Skeletal muscle tissue (tissue), 4 donors: Measurements from ENCODE around the gene APEH. TPM values are rescaled to one million over a fixed set of nuclear protein-coding genes. Genes with fewer than 3 reads are reported as not detected.
A peak's percentile ranks its signal among the peaks of the same experiment; 100 is the strongest.

ENCODE experiments used
- H3K27ac ChIP-seq: one replicate; pipeline ENCODE4 v1.7.0; 2013; ENCODE audit warnings: mild to moderate bottlenecking, low read depth, low read length, inconsistent platforms
- H3K27me3 ChIP-seq, 3 donors: one replicate each; pipeline ENCODE4 v1.7.0; 2013; ENCODE audit warnings: low read length in 3 of 3; ENCODE audit not compliant: control insufficient read depth in 3 of 3, insufficient read depth in 3 of 3
- H3K36me3 ChIP-seq, 3 donors: one replicate each; pipeline ENCODE4 v1.7.0; 2013; ENCODE audit warnings: low read length in 3 of 3; ENCODE audit not compliant: control insufficient read depth in 3 of 3, insufficient read depth in 3 of 3
- H3K4me1 ChIP-seq, 3 donors: one replicate each; pipeline ENCODE4 v1.7.0; 2013; ENCODE audit warnings: low read length in 3 of 3, mild to moderate bottlenecking in 3 of 3; ENCODE audit not compliant: control insufficient read depth in 3 of 3, insufficient read depth in 3 of 3
- H3K4me3 ChIP-seq, 3 donors: one replicate each; pipeline ENCODE4 v1.7.0; 2013; ENCODE audit warnings: low read length in 3 of 3
- H3K9ac ChIP-seq, 3 donors: one replicate each; pipeline ENCODE4 v1.7.0; 2013; ENCODE audit warnings: low read length in 3 of 3, mild to moderate bottlenecking in 3 of 3, moderate library complexity in 2 of 3, low read depth in 1 of 3
- H3K9me3 ChIP-seq, 3 donors: one replicate each; pipeline ENCODE4 v1.7.0; 2013; ENCODE audit warnings: low read length in 3 of 3; ENCODE audit not compliant: control insufficient read depth in 3 of 3
- total RNA-seq: library from RNA; depleted of rRNA; stranded (reverse); fragments of >200 nt; gene quantifications from one replicate; pipeline ENCODE4 v1.2.3, GENCODE V29; 2014
- donor health status: Osteomylitis.

APEH gene
- 75.2 TPM for total RNA-seq

DNA sequence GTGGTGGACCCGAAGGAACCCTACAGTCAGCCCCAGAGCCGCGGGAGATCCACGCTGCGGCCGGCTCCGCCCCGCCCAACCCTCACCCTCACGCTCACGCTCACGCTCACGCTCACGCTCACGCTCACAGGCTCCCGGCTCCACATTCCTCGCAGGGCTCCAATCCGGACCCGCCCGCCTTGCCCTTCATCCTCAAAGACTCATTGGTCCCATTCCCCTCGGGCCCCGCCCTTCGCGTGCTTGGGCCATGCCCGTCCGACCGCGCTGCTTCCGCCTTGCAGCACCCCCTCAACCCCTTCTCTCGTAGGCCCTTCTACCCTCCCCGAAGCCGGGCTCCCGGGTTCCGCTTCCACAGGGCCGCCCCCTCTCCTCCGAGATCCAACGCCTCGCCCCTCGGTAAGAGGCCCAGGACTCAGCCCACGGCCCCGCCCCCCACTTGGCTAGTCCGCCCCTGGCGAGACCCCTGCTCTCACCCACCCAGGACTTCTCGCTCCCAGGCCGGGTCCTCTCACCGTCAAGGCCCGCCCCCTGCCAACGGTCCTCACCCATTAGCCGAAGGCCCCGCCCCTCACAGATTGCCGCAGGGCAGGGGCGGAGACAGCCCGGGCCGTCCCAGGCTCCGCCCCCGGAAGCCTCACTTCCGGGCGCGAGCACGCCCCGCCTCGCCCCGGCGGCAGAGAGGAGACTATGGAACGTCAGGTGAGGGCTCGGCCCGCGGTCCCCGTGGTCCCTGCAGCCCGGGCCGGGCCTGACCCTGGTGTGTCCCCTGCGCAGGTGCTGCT, at the start of gene APEH:
Gene APEH (plus strand): TSS at position 637 of the 782 bp plus-strand sequence. CDS start 51 bp downstream, at position 688.
- Histone ChIP-seq H3K4me3 (peak within 1 kb of the TSS; percentile 78 to 95 (median 91)), H3K27me3 (peaks cover 0 to 7% (median 0%) of the 10 kb centered on the region in 3 donors), H3K36me3 (peaks cover 33 to 37% (median 35%) of the 10 kb centered on the region in 3 donors), H3K9ac (peak within 1 kb of the TSS; percentile 77 to 92 (median 85)), H3K4me1 (peaks cover 19 to 40% (median 20%) of the 10 kb centered on the region in 3 donors), H3K27ac (peak within 1 kb of the TSS; percentile 93), H3K9me3 (no peaks in the 10 kb centered on the region)

DNA sequence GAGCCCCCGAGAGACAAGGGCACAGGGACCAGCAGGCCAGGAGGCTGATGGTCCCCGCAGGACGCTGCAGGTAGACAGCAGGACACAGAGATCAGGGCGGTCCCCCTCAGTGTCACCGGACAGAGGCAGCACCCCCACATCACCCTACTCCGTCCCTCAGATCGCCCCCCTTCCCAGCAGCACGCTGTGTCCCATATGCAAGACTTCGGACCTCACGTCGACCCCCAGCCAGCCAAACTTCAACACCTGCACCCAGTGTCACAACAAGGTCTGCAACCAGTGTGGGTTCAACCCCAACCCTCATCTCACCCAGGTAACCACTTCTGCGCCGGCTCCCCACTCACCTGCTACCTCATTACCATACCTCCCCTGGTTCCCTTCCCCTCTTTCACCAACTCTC, 49.1 kb upstream of the APEH start:
- Histone ChIP-seq H3K4me1 (no peaks in the 10 kb centered on the region), H3K9ac (no peak overlapping the region), H3K36me3 (no peaks in the 10 kb centered on the region), H3K4me3 (no peak overlapping the region), H3K9me3 (no peaks in the 10 kb centered on the region), H3K27ac (no peak overlapping the region), H3K27me3 (no peaks in the 10 kb centered on the region)

DNA sequence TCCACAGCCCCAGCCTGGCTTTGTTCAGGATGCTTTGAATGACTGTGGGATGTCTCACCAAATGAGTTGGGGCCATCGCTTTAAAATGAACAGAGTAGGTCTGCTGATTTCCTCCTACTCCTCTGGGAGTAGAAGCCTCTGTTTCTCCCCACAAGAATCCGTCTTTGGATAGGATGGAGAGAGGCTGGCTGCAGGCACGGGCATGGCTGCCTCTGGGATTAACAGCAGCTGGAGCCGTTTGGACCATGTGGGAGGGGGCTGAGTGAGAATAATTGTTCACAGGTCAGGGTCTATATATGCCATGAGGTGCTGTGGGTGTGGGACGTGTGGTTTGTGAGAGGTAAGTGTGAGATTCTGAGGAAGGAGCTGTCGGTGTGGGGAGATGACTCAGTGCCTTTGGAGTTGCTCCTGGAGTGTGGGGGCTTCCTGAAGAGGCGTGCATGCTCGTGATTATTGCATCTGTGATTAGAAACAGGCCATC, 48.0 kb upstream of the APEH start:
- H3K9ac ChIP-seq, result no peak overlapping the region
- no peaks in the 10 kb centered on the region for H3K36me3 ChIP-seq
- no peaks in the 10 kb centered on the region for H3K9me3 ChIP-seq
- H3K27ac ChIP-seq, result no peak overlapping the region
- no peak overlapping the region for H3K4me3 ChIP-seq
- H3K27me3 ChIP-seq, result no peaks in the 10 kb centered on the region
- no peaks in the 10 kb centered on the region for H3K4me1 ChIP-seq

DNA sequence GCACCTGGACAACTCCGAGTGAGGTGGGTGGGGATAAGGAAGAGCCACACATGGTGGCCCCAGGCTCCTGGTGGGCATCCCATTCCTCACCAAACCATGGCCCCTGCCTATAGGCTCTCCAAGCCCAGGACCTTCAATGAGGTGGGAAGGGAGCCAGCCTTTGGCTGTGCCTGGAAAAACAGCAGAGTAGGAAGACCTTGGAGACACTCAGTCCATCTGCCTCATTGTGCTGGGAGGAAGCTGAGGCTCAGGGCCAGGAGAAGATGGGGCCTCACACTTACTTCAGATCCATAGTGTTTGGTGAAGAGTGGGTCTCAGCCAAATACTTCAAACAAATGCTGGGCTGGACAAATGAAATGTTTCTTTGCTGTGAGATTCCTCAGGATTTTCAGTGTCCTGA, 47.4 kb upstream of the APEH start:
- Histone ChIP-seq H3K27me3 (no peaks in the 10 kb centered on the region), H3K9me3 (no peaks in the 10 kb centered on the region), H3K9ac (no peak overlapping the region), H3K4me3 (no peak overlapping the region), H3K36me3 (no peaks in the 10 kb centered on the region), H3K4me1 (no peaks in the 10 kb centered on the region), H3K27ac (no peak overlapping the region)

DNA sequence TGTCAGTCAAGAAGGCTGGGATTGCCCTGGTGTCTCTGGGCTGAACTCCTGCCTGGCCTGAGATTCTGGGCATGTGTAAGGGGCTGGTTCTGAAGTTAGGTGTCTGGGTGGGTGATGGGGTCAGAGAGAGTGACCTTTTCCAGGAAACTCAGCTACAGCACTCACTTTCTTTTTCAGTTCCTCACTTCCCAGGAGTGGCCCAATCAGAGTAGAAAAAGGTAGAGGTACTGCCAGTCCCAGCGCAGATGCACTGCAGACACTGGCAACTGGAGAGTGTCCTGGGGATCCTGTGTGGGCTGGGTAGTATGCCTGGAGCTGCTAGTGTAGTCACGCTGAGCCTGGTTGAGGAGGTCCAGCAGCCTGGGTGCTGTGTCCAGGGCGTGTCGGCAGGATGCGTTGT, 46.5 kb upstream of the APEH start:
- no peak overlapping the region for H3K9ac ChIP-seq
- H3K4me3 ChIP-seq, result no peak overlapping the region
- no peaks in the 10 kb centered on the region for H3K36me3 ChIP-seq
- no peaks in the 10 kb centered on the region for H3K4me1 ChIP-seq
- no peak overlapping the region for H3K27ac ChIP-seq
- H3K9me3 ChIP-seq, result no peaks in the 10 kb centered on the region
- H3K27me3 ChIP-seq, result no peaks in the 10 kb centered on the region

DNA sequence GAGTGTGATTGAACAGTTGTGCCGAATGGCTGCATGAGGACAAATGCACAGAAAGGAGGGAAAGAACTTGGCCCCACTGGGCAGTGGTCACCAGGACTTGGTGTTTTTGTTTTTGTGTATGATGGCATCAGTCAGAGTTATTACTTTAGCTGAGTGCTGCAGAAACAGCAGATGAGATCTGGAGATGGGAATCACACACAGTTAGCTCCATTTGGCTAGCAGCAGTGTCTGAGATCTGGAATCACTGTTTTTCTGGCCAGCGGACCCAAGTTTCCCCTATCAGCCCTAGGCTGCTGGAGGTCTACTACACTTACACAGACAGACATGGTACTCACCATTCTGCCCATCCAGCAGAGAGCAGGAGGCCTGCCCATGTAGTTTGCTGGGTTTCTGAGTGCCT, 45.9 kb upstream of the APEH start:
- Histone ChIP-seq H3K9me3 (no peaks in the 10 kb centered on the region), H3K4me3 (no peak overlapping the region), H3K36me3 (no peaks in the 10 kb centered on the region), H3K27ac (no peak overlapping the region), H3K4me1 (no peaks in the 10 kb centered on the region), H3K27me3 (no peaks in the 10 kb centered on the region), H3K9ac (no peak overlapping the region)

DNA sequence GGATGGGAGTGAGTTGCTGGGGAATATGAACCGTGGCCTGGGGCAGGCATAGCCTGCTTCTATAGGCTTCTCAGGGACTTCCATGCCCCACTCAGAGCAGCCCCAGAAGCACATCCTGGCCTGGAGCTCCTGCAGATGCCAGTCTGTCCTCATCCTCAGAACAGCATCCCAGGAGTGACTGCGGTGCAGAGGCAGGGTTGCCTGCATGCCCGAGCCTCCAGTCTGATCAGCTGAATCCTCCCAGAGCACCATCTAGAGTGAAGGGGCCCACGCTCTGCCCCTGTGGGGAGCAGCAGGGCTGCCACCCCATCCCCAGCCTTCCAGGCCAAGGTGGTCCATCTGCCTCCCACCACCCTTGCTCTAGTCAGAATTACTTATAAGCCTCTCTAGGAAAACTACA, 44.7 kb upstream of the APEH start:
- H3K27me3 ChIP-seq, result no peaks in the 10 kb centered on the region
- H3K4me1 ChIP-seq, result no peaks in the 10 kb centered on the region
- no peak overlapping the region for H3K9ac ChIP-seq
- H3K9me3 ChIP-seq, result no peaks in the 10 kb centered on the region
- H3K27ac ChIP-seq, result no peak overlapping the region
- H3K36me3 ChIP-seq, result no peaks in the 10 kb centered on the region
- no peak overlapping the region for H3K4me3 ChIP-seq

DNA sequence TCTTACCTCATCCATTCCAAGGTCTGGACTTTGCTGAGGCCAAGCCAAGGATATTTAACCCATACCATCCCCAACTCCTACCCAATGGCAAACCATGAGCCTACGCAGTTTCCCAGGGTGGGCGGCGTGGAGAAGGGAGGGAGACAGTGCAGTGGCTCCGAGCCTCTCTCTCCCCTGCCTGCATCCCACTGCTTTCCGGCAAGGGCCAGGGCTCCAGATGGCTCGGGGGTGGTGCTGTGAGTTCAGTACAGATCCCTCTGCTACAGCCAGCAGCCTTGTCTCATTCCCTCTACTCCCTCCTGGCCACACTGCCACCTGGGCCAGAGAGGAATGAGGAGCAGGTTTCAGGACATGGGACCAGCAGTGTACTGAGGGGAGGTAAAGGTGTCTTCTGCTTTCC, 44.3 kb upstream of the APEH start:
- Histone ChIP-seq H3K4me1 (no peaks in the 10 kb centered on the region), H3K36me3 (no peaks in the 10 kb centered on the region), H3K9ac (no peak overlapping the region), H3K27ac (no peak overlapping the region), H3K4me3 (no peak overlapping the region), H3K9me3 (no peaks in the 10 kb centered on the region), H3K27me3 (no peaks in the 10 kb centered on the region)

DNA sequence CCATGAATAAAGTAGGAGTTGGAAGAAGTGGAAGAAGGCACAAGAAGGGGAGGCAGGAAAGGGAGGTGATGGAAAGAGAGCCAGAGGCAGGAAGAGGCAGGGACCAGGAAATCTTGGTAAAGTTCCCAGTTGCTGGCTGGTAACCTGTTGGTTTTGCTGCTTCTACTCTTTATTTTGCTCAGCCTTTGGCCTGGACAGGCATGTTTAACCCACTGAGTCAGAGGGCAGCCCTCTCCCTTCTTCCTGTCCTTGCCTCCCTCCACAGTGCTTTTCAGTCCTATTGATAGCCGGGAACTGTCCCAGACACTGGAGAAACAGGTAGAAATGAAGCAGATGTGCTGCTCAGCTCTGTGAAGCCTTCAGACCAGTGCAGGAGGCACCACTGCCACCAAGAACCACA, 43.4 kb upstream of the APEH start:
- Histone ChIP-seq H3K36me3 (no peaks in the 10 kb centered on the region), H3K27ac (no peak overlapping the region), H3K4me1 (no peaks in the 10 kb centered on the region), H3K27me3 (no peaks in the 10 kb centered on the region), H3K4me3 (no peak overlapping the region), H3K9me3 (no peaks in the 10 kb centered on the region), H3K9ac (no peak overlapping the region)

DNA sequence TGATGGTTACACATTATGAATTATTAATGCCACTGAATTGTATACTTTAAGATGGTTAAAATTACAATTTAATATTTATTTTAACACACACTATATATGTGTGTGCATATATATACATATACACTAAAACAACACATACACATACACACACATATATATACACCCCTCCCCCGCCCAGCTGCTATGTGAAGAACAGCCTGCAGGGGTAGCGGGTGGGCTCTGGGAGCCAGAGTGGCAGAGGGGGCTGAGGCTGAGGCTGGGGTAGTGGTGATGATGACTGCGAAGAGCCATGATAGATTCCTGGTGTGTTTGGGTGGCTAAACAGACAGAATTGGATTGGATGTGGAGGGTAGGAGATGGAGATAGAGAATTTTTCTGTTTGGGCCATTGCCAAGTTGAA, 39.4 kb upstream of the APEH start:
- Histone ChIP-seq H3K36me3 (no peaks in the 10 kb centered on the region), H3K9ac (no peak overlapping the region)

More for the DNA sequence above, 39.4 kb upstream of the APEH start:
- Histone ChIP-seq H3K4me3 (no peak overlapping the region), H3K9me3 (no peaks in the 10 kb centered on the region), H3K27ac (no peak overlapping the region), H3K4me1 (peaks cover 0 to 3% (median 0%) of the 10 kb centered on the region in 3 donors), H3K27me3 (no peaks in the 10 kb centered on the region)
